Rectal smooth muscle tissue (tissue), 1 donor: ENCODE measurements around the gene CDCP1.

Experiments
- H3K27ac ChIP-seq: one replicate; pipeline ENCODE4 v1.7.0; 2013; ENCODE audit warnings: low read depth, low read length, inconsistent platforms
- H3K27me3 ChIP-seq: one replicate; pipeline ENCODE4 v1.7.0; 2013; ENCODE audit warnings: low read length; ENCODE audit not compliant: control insufficient read depth, insufficient read depth
- H3K36me3 ChIP-seq: one replicate; pipeline ENCODE4 v1.7.0; 2013; ENCODE audit warnings: low read length; ENCODE audit not compliant: control insufficient read depth, insufficient read depth
- H3K4me1 ChIP-seq: one replicate; pipeline ENCODE4 v1.7.0; 2013; ENCODE audit warnings: low read length; ENCODE audit not compliant: control insufficient read depth, insufficient read depth
- H3K4me3 ChIP-seq: one replicate; pipeline ENCODE4 v1.7.0; 2013; ENCODE audit warnings: low read length
- H3K9ac ChIP-seq: one replicate; pipeline ENCODE4 v1.7.0; 2013; ENCODE audit warnings: low read length

Gene CDCP1

DNA sequence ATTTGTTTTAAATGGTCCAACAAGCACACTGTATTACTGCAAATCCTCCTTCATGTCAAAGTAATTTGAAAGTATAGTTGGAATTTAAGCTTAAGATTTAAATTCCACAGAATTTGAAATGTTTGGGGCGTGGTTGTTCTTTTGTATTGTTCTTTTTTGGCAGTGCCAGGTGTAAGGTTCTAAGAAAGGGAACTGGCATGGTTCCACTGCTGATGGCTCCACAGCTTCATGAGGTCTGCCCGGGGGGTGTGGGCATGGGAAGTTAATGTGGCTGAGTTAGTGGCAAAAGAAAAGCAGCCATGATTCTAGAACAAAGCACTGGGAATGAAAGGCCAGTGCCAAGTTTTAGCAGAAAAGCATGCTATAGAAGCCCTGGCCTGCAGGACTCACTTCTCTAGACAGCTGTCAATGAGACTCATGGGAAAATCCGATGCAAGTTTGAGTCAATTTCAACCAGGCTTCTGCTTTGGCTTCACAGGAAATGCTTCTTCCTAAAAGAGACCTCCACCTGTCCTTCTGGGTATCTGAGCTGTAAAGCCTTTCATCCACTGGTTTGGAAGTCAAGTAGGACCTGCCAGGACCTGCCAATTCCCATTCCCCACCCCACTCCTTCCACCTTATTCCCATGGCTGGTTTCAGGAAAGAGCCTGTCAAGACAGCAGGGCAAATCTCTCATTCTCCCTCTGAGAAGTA is 18.9 kb downstream of the CDCP1 start:
- Histone ChIP-seq H3K4me3 (no peak overlapping the region), H3K27me3 (no peaks in the 10 kb centered on the region), H3K27ac (no peak overlapping the region), H3K9ac (no peak overlapping the region), H3K36me3 (no peaks in the 10 kb centered on the region), H3K4me1 (no peaks in the 10 kb centered on the region)

DNA sequence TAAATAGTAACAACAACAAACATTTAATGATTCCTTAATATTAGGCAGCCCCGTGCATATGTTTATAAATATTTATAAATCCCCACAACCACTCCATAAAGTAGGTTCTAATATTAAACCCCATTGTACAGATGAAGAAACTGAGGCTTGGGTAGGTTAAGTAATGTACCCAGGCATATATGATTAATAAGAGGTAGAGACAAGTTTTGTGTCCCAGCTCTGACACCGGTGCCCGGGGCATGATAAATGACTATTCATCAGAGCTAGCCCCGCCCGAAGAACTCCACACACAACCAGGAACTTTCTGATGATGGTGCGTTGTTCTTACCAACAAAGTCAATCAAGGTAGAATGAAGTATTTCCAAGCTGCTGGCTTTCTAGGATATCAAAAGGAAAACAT is 19.4 kb downstream of the CDCP1 start:
- Histone ChIP-seq H3K27me3 (no peaks in the 10 kb centered on the region), H3K9ac (no peak overlapping the region), H3K4me3 (no peak overlapping the region), H3K4me1 (no peaks in the 10 kb centered on the region), H3K36me3 (no peaks in the 10 kb centered on the region), H3K27ac (no peak overlapping the region)

DNA sequence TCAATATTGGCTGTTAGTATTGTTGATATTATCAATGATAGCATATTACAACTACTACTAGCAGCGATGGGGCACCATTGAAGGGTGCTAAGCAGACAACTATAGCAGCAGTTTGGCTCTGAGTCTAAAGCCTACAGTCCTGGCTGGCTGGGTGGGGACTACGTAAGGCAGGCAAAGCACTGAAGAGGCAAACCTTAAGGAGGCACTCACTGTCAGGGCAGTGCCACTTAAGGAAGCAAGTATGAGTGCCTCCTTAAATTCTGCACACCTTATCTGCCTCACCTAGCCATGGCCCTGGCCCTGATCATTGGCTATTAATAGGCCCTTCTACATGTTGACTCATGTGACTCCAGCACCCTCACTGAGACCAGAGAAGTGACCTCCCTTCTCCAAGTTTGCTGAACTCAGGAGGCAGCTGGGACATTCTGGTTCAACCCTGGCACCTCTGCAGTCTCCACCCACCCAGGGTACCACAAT is 20.6 kb downstream of the CDCP1 start:
- H3K4me3 ChIP-seq: no peak overlapping the region
- no peaks in the 10 kb centered on the region for H3K27me3 ChIP-seq
- H3K9ac ChIP-seq: no peak overlapping the region
- no peak overlapping the region for H3K27ac ChIP-seq
- no peaks in the 10 kb centered on the region for H3K36me3 ChIP-seq
- no peaks in the 10 kb centered on the region for H3K4me1 ChIP-seq

DNA sequence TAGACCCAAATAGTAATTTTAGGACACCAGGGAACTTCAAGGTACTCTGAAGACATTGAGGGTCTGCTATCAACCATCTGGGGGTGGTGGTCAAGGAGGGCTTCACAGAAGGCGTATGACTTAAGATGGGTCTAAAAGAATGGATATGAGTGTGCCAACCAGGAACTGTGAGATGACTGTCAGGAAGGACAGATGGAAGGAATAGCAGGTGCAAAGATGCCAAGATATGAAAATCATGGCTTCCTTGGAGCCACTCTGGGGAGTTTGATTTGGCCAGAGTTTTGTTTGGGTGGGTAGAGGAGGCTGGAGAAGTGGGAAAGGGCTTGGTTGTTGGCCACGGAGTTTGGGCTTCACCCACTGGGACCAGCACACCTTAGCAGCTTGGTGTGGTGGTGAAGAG is 21.2 kb downstream of the CDCP1 start:
- Histone ChIP-seq H3K9ac (no peak overlapping the region), H3K27me3 (no peaks in the 10 kb centered on the region), H3K4me3 (no peak overlapping the region), H3K36me3 (no peaks in the 10 kb centered on the region), H3K4me1 (no peaks in the 10 kb centered on the region), H3K27ac (no peak overlapping the region)

DNA sequence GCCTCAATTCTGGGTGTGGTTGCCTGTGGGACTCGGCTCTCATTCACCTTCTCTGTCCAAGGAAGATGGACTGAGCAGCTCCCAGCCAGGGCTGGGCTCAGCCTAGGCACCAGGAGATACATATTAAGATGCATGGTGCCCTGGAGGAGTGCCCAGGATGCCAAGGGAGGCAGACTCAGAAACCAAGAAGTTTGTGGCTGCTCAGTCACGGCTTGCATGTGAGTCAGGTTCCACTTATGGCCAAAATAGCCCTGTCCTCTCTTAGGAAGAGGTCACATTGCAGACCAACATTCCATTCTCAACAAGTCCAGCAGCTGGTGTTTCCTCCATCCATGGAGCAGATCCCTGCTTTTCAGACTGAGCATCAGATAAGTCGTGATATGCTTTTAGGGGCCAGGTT is 21.8 kb downstream of the CDCP1 start:
- no peak overlapping the region for H3K4me3 ChIP-seq
- H3K36me3 ChIP-seq: no peaks in the 10 kb centered on the region
- no peaks in the 10 kb centered on the region for H3K27me3 ChIP-seq
- H3K9ac ChIP-seq: no peak overlapping the region
- H3K4me1 ChIP-seq: no peaks in the 10 kb centered on the region
- H3K27ac ChIP-seq: no peak overlapping the region

DNA sequence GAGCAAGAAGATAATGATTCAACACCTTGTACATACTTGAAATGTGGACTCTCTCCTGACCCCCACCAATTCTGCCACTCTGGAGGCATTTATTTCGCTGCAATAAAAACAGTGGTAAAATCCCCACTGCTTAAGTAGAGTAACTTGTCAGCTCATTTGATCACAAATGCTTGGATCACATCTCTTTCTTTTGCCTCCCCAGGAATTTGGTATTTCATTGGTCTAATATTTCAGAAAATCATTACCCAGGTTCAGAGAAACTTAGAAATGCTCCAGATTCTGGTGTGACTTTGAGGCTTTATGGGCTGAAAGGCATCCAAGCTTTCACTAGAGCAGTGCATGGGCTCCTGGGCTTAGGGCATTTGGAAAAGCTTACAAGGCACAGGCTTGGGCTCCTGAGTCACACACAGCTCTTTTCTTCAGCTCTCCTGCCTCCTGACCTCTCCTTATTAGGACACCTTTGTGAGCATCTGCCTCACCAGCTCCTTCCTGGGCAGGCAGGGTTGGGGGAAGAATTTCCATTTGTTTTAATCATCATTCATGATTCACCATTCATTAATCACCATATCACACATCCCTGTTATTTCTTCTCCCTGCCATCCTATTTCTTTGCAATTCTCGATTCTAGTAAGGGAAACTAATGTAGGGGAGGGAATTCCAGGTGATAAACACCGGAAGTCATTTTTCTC is 22.5 kb downstream of the CDCP1 start:
- H3K27me3 ChIP-seq: no peaks in the 10 kb centered on the region
- H3K4me3 ChIP-seq: no peak overlapping the region
- no peaks in the 10 kb centered on the region for H3K4me1 ChIP-seq
- no peak overlapping the region for H3K9ac ChIP-seq
- peak overlapping the region; percentile 24 for H3K27ac ChIP-seq
- no peaks in the 10 kb centered on the region for H3K36me3 ChIP-seq

DNA sequence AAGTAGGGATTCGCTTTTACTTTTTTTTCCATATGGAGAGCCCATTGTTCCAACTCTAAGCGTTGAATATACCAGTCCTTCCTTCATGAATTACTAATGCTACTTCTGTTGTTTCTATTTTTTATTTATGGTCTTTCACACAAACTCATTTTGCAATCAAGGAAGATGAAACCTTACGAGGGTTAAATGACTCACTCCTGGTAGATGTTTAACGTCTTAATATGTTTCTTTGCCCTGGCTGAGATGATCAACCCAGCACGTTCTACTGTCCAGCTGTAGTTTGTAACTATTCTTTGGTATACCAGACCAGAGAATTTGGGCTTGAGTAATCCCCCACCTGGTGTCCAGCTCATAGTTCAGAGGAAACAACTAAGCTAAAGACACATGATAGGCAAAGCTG is 23.1 kb downstream of the CDCP1 start:
- no peak overlapping the region for H3K4me3 ChIP-seq
- no peaks in the 10 kb centered on the region for H3K36me3 ChIP-seq
- no peaks in the 10 kb centered on the region for H3K4me1 ChIP-seq
- no peak overlapping the region for H3K27ac ChIP-seq
- H3K27me3 ChIP-seq: no peaks in the 10 kb centered on the region
- no peak overlapping the region for H3K9ac ChIP-seq

DNA sequence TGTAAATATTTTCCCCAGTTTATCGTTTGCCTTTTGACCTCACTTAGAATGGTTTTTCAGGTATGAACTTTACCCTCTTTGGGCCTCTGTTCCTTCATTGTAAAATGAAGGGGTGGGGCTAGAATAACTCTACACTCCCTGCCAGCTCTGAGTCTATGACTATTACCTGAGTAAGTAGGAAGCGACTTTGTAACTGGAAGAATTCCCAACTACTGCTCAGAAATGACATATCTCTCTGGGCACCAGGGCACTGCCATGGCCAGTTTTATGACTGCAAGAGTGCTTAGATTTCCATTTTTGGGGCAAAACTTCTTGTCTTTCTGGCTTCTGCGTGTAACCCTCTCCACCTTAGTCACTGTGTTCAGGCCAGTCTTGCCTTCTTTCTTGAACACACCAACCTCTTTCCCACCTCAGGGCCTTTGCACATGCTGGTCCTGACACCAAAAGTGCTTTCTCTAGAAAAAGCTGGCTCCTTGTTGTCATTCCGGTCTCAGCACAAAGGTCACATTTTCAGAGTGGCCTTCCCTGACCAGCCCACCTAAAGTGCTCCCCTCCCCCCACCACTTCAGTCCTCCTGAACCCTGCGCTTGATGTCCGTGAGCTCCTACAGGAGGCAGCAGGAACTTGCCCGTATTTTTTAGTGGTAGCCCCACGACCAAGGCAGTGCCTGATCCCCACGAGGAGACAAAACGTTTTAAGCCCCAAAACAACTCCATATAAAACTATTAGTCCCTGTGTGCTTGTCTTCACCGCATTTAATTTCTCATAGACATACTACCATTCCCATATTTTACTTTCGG is 25.6 kb downstream of the CDCP1 start:
- Histone ChIP-seq H3K27me3 (no peaks in the 10 kb centered on the region), H3K9ac (no peak overlapping the region), H3K27ac (no peak overlapping the region), H3K4me3 (no peak overlapping the region), H3K36me3 (no peaks in the 10 kb centered on the region), H3K4me1 (no peaks in the 10 kb centered on the region)

DNA sequence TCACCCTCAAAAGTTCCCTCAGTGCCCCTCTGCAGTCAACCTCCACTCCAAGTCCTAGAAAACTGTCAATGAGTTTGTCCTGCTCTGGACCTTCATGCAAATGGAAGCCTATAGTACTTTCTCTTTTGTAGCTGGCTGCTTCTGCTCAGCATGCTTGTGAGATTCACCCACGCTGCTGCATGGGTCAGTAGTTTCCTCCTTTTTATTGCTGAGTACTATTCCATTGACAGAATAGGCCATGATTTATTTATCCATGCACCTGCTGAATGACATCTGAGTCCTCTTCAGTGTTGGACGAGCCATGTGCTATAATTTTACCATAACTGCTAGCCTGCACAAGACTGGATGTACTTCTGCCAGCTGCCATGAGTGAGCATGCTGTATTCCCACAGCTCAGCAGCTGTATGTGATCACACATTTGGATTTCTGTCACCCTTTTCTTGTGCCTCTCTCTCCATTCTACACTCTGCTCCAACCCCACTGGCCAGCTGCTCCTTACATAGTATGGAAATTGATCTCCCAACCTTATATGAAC is 26.3 kb downstream of the CDCP1 start:
- Histone ChIP-seq H3K36me3 (no peaks in the 10 kb centered on the region), H3K4me1 (no peaks in the 10 kb centered on the region), H3K27me3 (no peaks in the 10 kb centered on the region), H3K27ac (no peak overlapping the region), H3K4me3 (no peak overlapping the region), H3K9ac (no peak overlapping the region)

DNA sequence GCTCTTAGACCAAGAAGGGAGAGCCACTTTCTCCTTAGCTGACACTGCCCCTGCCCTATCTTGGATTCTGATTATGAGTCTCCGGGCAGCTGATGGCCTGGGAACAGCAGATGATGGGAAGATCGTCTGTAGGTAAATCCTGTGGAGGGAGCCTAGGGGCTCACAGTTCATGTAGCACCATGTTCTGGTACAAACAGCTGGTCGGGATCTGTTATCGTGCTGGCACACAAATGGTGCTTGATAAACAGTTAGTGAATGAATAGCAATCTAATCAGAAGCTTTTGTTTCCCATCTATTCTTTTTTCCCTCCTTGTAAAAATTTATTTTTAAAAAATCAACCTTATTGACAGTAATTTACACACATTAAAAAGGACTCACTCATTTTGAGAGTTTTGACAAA is 26.8 kb downstream of the CDCP1 start:
- H3K9ac ChIP-seq: no peak overlapping the region
- H3K4me1 ChIP-seq: no peaks in the 10 kb centered on the region
- H3K27me3 ChIP-seq: no peaks in the 10 kb centered on the region
- H3K36me3 ChIP-seq: no peaks in the 10 kb centered on the region
- H3K4me3 ChIP-seq: no peak overlapping the region
- no peak overlapping the region for H3K27ac ChIP-seq

DNA sequence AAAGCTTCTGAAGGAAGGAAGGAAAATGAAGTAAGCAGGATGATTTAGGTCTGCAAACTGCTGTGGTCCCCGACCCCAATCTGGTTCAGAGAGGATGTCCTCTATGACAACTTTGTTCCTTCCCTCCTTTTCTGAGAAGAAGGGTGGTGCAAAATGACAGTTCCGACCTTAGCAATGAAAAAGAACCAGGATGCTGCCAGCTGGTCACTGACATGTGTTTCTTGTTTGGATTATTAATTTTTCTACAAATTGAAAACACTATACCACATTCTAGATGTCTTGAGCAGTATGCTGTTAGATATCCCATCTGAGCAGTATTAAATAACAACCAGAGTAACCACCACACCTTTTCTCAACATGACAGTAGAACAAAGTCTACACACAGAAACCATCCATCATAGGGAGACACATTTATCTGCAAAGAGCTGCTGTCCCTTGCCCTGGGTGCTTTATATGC is 27.5 kb downstream of the CDCP1 start:
- Histone ChIP-seq H3K4me3 (no peak overlapping the region), H3K27me3 (no peaks in the 10 kb centered on the region), H3K4me1 (peaks cover 3% of the 10 kb centered on the region), H3K9ac (no peak overlapping the region), H3K27ac (no peak overlapping the region), H3K36me3 (no peaks in the 10 kb centered on the region)

DNA sequence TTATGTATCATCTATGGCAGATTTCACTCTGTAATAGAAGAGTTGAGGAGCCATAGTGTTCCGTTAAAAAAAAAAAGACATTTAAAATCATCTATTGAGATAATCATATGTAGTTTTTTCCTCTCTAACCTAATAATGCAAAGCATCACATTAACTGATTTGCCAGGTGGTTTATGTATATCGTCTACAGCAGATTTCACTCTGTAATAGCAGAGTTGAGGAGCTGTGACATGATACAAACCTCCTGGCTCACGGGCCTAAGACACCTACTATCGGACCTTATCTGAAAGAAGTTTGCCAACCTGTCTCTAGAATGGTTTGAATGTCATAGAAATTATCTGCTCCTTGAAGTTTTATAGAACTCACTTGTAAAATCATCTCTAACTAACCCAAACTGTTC is 29.8 kb downstream of the CDCP1 start:
- no peaks in the 10 kb centered on the region for H3K36me3 ChIP-seq
- peaks cover 6% of the 10 kb centered on the region for H3K4me1 ChIP-seq
- no peak overlapping the region for H3K27ac ChIP-seq
- no peak overlapping the region for H3K4me3 ChIP-seq
- H3K9ac ChIP-seq: no peak overlapping the region
- H3K27me3 ChIP-seq: no peaks in the 10 kb centered on the region
